Measurements from ENCODE around the gene VDAC1.
"Not testable (repeated sequence)": the region's sequence is repeated elsewhere in the genome, so short reads cannot be mapped to it uniquely, and the experiment has no call there.

Gene VDAC1

DNA sequence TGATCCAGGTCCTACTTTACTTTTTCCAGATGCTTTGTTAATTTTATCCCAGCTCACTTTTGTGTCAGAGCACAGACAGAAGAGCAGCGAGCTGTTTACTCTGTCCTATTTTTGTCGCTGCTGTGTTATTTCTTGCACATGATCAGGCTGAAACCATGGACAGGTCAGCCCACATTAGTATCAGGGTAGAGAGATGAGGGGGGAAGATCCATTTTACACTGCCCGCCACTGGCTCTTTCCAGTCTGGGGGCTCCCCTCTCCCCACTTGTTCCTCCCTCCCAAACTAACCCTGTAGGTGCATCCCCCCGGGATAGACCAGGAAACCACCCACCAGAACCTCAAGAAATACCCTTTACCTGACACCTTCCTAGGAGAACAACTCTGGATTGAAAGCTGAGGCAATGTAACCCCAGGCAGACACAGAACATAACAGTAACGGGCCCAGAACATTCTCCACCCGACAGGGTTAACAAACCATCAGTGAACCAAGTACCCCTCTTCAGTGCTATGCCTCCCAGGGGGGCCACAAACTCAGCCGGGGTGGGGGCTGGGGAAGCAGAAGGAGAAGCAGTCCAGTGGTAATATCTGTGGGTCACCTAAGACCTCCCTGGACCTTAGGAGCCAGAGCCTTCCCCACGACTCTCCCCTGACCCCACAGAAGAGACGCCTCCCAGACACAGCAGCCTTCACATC lies 10.3 kb downstream of the VDAC1 start:
- DNase-seq, result no peak

- DNase-seq, result no peak
Measured at GRCh38 chr5:133993185-133993936, 11.4 kb downstream of the VDAC1 start.

DNA sequence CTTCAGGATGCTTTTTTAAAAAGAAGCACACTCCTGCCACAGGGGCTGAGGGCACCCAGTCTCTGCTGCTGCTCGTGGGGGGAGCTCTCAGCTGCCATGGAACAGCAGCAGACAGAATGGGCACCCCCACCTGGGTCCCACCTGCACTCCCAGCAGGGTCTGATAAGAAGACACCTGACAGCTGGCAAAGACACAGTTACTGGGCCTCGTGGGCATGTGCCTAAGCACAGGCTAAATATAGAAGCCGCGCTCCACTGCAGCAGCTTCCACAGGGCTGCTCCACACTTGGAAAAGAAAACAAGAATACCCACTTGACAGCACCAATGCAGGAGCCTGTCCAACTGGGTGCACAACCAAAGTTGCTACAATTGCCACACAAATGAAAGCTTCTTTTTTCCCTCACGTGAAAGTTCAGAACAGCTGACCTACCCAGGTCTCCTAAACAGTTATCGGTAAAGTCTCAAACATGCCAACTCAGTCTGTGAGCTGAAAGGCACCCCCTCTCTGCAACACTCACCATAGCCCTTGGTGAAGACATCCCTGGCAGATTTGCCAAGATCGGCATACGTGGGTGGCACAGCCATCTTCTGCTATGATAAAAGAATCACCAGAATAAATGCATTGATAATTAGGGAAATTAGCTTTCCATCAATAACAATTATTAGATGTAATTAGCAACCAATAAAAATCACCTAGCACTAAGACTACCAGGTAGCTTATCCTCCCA lies 12.2 kb downstream of the VDAC1 start:
- DNase-seq, result no peak

- DNase-seq, result no peak
Measured at GRCh38 chr5:133991171-133991910, 13.4 kb downstream of the VDAC1 start.

DNA sequence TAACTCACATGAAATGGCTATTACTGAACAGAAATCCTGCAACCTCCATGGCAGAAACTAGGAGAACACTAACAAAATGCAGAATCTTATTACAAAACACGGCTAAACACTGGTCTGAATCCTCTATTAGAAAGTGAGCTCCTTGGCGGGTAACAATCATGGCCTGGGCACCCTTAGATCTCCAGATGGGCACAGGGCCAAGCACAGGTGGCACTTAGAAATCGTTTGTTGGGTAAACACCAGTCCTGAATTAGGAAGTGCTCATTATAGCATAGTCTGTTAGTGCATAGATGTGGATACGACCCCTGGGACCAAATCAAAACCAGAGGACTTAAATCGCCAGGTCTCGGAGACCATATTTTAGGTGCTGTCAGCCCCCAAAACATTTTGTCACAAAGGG lies 14.4 kb downstream of the VDAC1 start:
- DNase-seq, result no peak

DNA sequence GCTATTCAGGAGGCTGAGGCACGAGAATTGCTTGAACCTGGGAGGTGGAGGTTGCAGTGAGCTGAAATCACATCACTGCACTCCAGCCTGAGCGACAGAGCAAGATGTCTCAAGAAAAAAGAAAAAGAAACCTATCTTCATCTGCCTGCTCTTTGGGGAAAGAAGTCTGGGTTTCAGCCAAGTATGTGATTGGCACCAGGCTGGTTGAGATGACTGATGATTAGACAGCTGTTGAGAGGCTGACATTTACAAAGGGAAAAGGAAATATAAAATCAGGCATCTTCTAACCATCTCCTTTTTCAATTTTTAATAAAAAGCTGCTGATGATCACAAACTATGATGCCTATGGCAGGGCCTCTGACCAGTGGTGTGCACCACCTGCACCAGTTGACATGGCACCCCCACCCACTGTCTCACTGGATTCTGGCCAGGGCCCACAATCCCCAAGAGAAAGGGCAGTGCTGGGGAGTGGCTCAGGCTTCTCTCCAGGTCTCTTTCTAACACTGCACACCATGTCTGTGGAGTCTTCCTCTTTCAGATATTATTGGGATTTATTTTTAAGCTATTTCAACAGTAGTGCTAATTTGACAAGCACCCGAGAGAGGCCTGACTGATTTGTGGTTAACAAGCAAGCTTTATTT lies 19.1 kb downstream of the VDAC1 start:
- no peak for DNase-seq

DNA sequence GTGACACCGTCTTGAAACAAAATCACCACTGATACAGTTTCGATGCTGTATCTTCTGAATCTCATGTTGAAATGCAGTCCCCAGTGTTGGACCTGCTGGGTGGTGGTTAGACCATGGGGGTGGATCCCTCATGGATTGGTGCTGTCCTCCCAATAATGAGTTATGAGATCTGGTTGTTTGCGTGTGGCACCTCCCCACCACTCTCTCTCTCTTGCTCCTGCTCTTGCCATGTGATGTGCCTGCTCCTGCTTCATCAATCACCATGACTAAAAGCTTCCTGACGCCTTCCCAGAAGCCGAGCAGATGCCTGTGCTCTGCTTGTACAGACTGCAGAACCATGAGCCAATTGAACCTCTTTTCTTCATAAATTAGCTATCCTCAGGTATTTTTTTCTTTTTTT lies 21.1 kb downstream of the VDAC1 start:
- no peak for DNase-seq

- no peak for DNase-seq
Measured at GRCh38 chr5:133981714-133982113, 23.1 kb downstream of the VDAC1 start.

GRCh38 chr5:133980652-133981051 lies 24.1 kb downstream of the VDAC1 start:
- no peak for DNase-seq

- DNase-seq, result no peak
Measured at GRCh38 chr5:133978943-133979342, 25.8 kb downstream of the VDAC1 start.

DNA sequence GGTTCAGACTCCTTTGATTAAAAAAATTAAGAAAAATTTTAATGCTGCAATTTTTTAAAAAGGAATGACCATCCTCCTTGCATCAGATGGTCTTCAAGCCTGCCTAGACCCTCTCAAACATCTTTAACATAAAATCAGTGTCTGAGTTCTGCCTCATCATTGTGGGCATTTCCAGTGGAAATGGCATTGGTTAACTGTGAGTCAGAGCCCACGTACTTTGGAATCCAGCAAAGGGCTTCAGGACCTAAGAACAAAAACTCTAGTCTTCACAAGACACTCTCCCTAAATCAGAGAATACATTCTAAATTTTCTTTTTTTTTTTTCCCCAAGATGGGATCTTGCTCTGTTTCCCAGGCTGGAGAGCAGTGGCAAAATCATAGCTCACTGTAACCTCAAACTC lies 26.9 kb downstream of the VDAC1 start:
- DNase-seq, result no peak

- no peak for DNase-seq
Measured at GRCh38 chr5:133977161-133977787, 27.5 kb downstream of the VDAC1 start.

GRCh38 chr5:133975546-133975945 lies 29.2 kb downstream of the VDAC1 start:
- DNase-seq, result not testable (repeated sequence)

GRCh38 chr5:133974142-133974541 lies 30.6 kb downstream of the VDAC1 start:
- DNase-seq, result no peak

- no peak for DNase-seq
Measured at GRCh38 chr5:133970325-133970909, 34.4 kb downstream of the VDAC1 start.

DNA sequence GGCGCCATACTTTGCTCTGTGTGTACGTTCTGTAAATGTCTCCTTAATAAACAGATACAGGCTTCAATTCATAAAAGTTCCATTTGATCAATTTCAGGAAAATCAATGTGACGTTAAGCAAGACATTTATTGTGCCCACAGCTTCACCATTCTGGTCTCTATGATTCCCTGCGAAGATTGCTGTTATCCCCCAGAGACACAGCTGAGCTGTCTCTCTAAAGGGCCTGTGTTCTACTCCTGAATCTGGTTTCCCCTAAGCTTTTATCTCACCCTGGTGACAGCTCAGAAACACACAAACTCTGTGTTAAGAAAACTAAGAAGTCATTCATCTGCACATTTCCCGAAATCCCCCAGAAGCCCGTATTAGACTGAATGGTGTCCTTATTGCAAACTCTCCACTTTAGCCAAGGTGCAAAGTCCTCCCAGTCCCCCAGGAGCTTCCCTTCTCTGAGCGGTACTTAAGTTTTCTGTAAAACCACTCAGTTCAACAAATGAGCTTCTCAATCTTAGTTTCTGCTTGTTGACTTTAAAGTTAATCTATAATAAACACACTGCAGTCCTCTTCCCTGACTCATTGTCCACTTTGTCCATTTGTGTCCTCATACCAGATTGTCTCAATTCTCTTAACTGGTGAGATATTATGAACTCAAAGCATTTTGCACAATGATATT lies 35.0 kb downstream of the VDAC1 start:
- DNase-seq, result no peak

GRCh38 chr5:133968204-133968980 lies 36.4 kb downstream of the VDAC1 start, which contains the start of gene C5orf15:
C5orf15 (minus strand) TSS chr5:133968625; CDS start chr5:133968584, 41 bp downstream.
- peak; percentile 92 for DNase-seq

DNA sequence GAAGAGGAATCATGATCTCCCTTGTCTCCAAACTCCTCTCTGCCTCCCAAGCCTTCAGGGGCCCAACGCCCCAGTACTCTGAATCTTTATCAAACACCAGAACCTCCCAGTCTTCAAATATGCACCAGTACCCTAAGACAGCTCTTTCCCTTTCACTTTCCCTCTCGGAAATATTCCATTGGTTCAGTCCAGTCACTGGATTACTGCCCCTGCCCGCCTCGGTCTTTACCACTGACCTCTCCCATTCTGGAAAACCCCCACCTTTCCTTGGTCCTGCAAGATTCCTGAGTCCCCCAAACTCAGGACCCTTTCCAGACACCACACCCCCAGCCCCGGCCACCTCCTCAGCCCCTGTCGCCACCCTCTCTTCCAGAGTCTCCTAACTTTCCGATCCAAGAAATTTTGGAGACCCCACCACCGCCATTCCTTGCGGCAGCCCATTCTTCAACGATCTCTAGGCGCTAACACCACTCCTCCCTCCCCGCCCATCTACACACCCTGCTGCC lies 37.0 kb downstream of the VDAC1 start:
- peak in 1 of 2 donors; percentile 32 for DNase-seq

DNA sequence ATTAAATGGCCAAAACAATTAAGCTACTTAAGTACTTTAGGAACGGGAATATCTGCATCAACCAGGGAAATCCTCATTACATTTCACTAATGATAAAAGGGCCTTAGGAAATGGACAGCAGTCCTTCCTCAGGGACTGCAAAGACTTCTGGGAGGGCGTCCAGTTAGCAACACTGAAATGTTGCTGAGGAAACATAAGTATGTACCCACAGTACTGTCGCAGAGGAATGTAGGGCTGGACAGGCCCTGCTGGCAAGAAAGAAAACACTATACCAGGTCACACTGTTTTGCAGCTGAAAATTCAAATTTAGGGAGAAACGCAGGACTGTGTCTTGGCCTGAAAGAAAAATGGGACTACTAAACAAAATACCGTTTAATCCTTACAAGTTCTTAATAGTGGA lies 37.7 kb downstream of the VDAC1 start:
- no peak for DNase-seq

DNA sequence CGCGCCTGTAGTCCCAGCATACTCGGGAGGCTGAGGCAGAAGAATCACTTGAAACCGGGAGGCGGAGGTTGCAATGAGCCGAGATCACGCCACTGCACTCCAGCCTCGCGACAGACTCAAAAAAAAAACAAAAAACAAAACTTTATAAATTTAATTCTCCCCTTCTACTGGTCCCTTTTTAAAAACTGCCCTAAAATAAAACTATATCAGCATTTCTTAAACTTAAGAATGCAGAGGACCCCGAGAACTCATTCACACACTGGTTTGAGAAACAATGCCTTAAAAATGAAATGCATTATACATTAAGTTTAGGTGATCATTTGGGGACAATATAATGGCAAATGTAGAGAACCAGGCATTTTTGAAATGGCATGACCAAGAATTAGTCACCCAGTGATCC lies 38.7 kb downstream of the VDAC1 start:
- no peak for DNase-seq
